Mucosa of descending colon (tissue), 3 donors: ENCODE data around the gene SVOPL. TPM values are rescaled to one million over a fixed set of nuclear protein-coding genes. Genes with fewer than 3 reads are reported as not detected.

Experiments
- ATAC-seq: fragments of 200-7000 bp; cut with Tn5 transposase; one replicate; pipeline ENCODE4 v1.9.1; 2020; ENCODE audit warnings: mild to moderate bottlenecking, moderate library complexity
- DNase-seq, 3 donors: peaks; one replicate each; pipeline ENCODE4 v3.0.0-alpha.2; 2020
- H3K36me3 ChIP-seq: fragments of 200-600 bp; one replicate; pipeline ENCODE4 v1.8.0; 2021; ENCODE audit warnings: low read depth, mild to moderate bottlenecking
- H3K4me1 ChIP-seq: fragments of 200-600 bp; one replicate; pipeline ENCODE4 v1.8.0; 2021; ENCODE audit warnings: low read depth, mild to moderate bottlenecking
- H3K4me3 ChIP-seq: fragments of 200-600 bp; one replicate; pipeline ENCODE4 v1.8.0; 2021; ENCODE audit warnings: mild to moderate bottlenecking
- H3K9me3 ChIP-seq: fragments of 200-600 bp; one replicate; pipeline ENCODE4 v1.8.0; 2021; ENCODE audit warnings: mild to moderate bottlenecking
- CTCF ChIP-seq: fragments of 200-600 bp; IDR thresholded peaks from one replicate; pipeline ENCODE4 v1.8.0; 2022; ENCODE audit warnings: antibody characterized with exemption, mild to moderate bottlenecking
- intact Hi-C, 2 donors: fragments of 100-400 bp; cut with DNase I in 1 of 2; cut with micrococcal nuclease in 1 of 2; formaldehyde crosslinking; loops; one replicate each; pipeline versions ENCODE4 v1.11.0 to v1.11.1; 2022; cut with DNase I, micrococcal nuclease
- long read RNA-seq, 2 donors: library from polyadenylated mRNA; unstranded; transcript quantifications; one replicate each; pipeline ENCODE4 v2.0.0, GENCODE V29; 2019 to 2021
- total RNA-seq, 3 donors: library from RNA; stranded (reverse); fragmentation: NEBNext Ultra II Directional in 2 of 3; extraction: Animal tissue kit (Norgen Biotek cat#: 25700) in 2 of 3; gene quantifications; one replicate each; pipeline versions ENCODE4 v1.2.1 to v1.2.4, GENCODE V29; 2021 to 2023
- donor health status: DM: no; HTN: no; CAD: no; lungs with moderate emphysema.
- donor health status: DM: no; HTN: no; CAD: no.
- donor health status: DM: no; HTN: yes; CAD: no.

SVOPL gene
- total RNA-seq = 1 to 10 TPM; 1.8 to 3.1 (median 2.9) TPM
- long read RNA-seq, donor 1, partial matches to known transcripts = 0 of 3 reads
- long read RNA-seq, donor 1, other reads (novel, unspliced or antisense) = 3 of 3 reads
- long read RNA-seq, donor 2, partial matches to known transcripts = 0 of 1 reads
- long read RNA-seq, donor 2, other reads (novel, unspliced or antisense) = 1 of 1 reads

GRCh38 chr7:138700857-138701536 is at the start of gene SVOPL:
Gene SVOPL (minus strand): TSS chr7:138701362. CDS start chr7:138679045, 22,317 bp downstream.
- Histone ChIP-seq H3K9me3 (no peaks in the 10 kb centered on the region), H3K36me3 (no peaks in the 10 kb centered on the region), H3K4me1 (no peaks in the 10 kb centered on the region), H3K4me3 (no peak within 1 kb of the TSS)
- no peak for ATAC-seq
- no peak for DNase-seq
- no peak for TF ChIP-seq CTCF
- intact Hi-C loops = no loop called here

GRCh38 chr7:138750473-138750872 is 49.3 kb upstream of the SVOPL start:
- no peak for TF ChIP-seq CTCF
- Histone ChIP-seq H3K36me3 (no peaks in the 10 kb centered on the region), H3K4me1 (no peaks in the 10 kb centered on the region), H3K4me3 (no peak overlapping the region), H3K9me3 (no peaks in the 10 kb centered on the region)
- DNase-seq = no peak
- intact Hi-C loops = no loop called here
- no peak for ATAC-seq

- H3K4me1 ChIP-seq = no peaks in the 10 kb centered on the region
- TF ChIP-seq CTCF = no peak
- no peaks in the 10 kb centered on the region for H3K36me3 ChIP-seq
- no peak for ATAC-seq
- H3K9me3 ChIP-seq = no peaks in the 10 kb centered on the region
- intact Hi-C loops = no loop called here
- no peak overlapping the region for H3K4me3 ChIP-seq
- DNase-seq = no peak
These were observed 48.8 kb upstream of the SVOPL start for GRCh38 chr7:138749960-138750359.

- Histone ChIP-seq H3K36me3 (no peaks in the 10 kb centered on the region), H3K4me1 (no peaks in the 10 kb centered on the region), H3K9me3 (no peaks in the 10 kb centered on the region), H3K4me3 (no peak overlapping the region)
- intact Hi-C loops = no loop called here
- no peak for DNase-seq
- no peak for TF ChIP-seq CTCF
- no peak for ATAC-seq
These were observed 47.5 kb upstream of the SVOPL start for GRCh38 chr7:138748666-138749065.

GRCh38 chr7:138746073-138746472 is 44.9 kb upstream of the SVOPL start:
- intact Hi-C loops = no loop called here
- no peaks in the 10 kb centered on the region for H3K9me3 ChIP-seq
- DNase-seq = no peak
- no peaks in the 10 kb centered on the region for H3K36me3 ChIP-seq
- TF ChIP-seq CTCF = no peak
- no peaks in the 10 kb centered on the region for H3K4me1 ChIP-seq
- no peak for ATAC-seq
- H3K4me3 ChIP-seq = no peak overlapping the region
